A673 (cell line): Measurements from ENCODE around the gene DUS1L. TPM values are rescaled to one million over a fixed set of nuclear protein-coding genes. Genes with fewer than 3 reads are reported as not detected.
A peak's percentile ranks its signal among the peaks of the same experiment; 100 is the strongest.

Experiments
- BruUV-seq: library from RNA; stranded (reverse); fragments of 400-500 nt; replicated peaks from 2 replicates; lab custom pipeline; 2021; lab: Mats Ljungman, UMichigan
- CTCF ChIA-PET: fragments of 300-600 bp; sonication (Branson Sonifier 250); formaldehyde crosslinking; loops from one replicate; lab custom pipeline; 2022; ENCODE audit warnings: antibody characterized with exemption; lab: Charles Lee
- POLR2A ChIA-PET: fragments of 300-600 bp; sonication (Branson Sonifier 250); formaldehyde crosslinking; loops from one replicate; lab custom pipeline; 2022; ENCODE audit warnings: antibody characterized with exemption; ENCODE audit not compliant: low non-redundant PET; lab: Charles Lee
- DNase-seq: peaks from one replicate; pipeline ENCODE4 v3.0.0-alpha.2; 2015; ENCODE audit warnings: low spot score
- H3K27ac ChIP-seq: fragments of 200-600 bp; sonication (generic); 2 replicates; pipeline ENCODE4 v1.5.1; 2016; ENCODE audit warnings: mixed run types, low read depth, mild to moderate bottlenecking, mixed read lengths, antibody characterized with exemption, low read length; ENCODE audit not compliant: poor library complexity, severe bottlenecking
- H3K27me3 ChIP-seq: fragments of 200-600 bp; sonication (generic); replicated peaks from 2 replicates; pipeline ENCODE4 v1.6.1; 2017; ENCODE audit warnings: mixed run types, low read depth, mild to moderate bottlenecking, mixed read lengths, antibody characterized with exemption, low read length; ENCODE audit not compliant: insufficient read depth, poor library complexity
- H3K36me3 ChIP-seq: fragments of 200-600 bp; sonication (generic); 2 replicates; pipeline ENCODE4 v1.6.1; 2016; ENCODE audit warnings: mixed run types, mild to moderate bottlenecking, mixed read lengths, antibody characterized with exemption, low read length; ENCODE audit not compliant: insufficient read depth, poor library complexity, severe bottlenecking
- H3K4me1 ChIP-seq: fragments of 200-600 bp; sonication (generic); 2 replicates; pipeline ENCODE4 v1.6.1; 2017; ENCODE audit warnings: mixed run types, mild to moderate bottlenecking, mixed read lengths, antibody characterized with exemption, low read length; ENCODE audit not compliant: insufficient read depth, poor library complexity, severe bottlenecking
- H3K4me3 ChIP-seq: fragments of 200-600 bp; sonication (generic); 2 replicates; pipeline ENCODE4 v1.5.1; 2016; ENCODE audit warnings: low read depth, mixed run types, mild to moderate bottlenecking, mixed read lengths, low read length; ENCODE audit not compliant: poor library complexity, severe bottlenecking
- H3K9me3 ChIP-seq: fragments of 200-600 bp; sonication (generic); 2 replicates; pipeline ENCODE4 v1.6.1; 2016; ENCODE audit warnings: mixed run types, low read depth, mild to moderate bottlenecking, mixed read lengths, antibody characterized with exemption, low read length; ENCODE audit not compliant: poor library complexity, severe bottlenecking
- CTCF ChIP-seq: fragments of 300-800, 200-600 bp; sonication (generic); conservative IDR thresholded peaks from 2 replicates; pipeline ENCODE4 v1.5.1; 2017; ENCODE audit warnings: low read depth, mild to moderate bottlenecking, antibody characterized with exemption, low read length, moderate library complexity, mixed read lengths
- EZH2 ChIP-seq: fragments of 200-600 bp; sonication (generic); IDR thresholded peaks from 2 replicates; pipeline ENCODE4 v1.6.1; 2017; ENCODE audit warnings: borderline replicate concordance, low read depth, mild to moderate bottlenecking, mixed read lengths, antibody characterized with exemption, low read length; ENCODE audit not compliant: poor library complexity, severe bottlenecking
- intact Hi-C: fragments of 100-400 bp; cut with micrococcal nuclease; formaldehyde crosslinking; loops from one replicate; pipeline ENCODE4 v1.10.0; 2022; ENCODE audit not compliant: unreplicated experiment
- total RNA-seq: library from RNA; stranded (reverse); gene quantifications from 2 replicates; pipeline ENCODE4 v1.2.3, GENCODE V29; 2021

The DUS1L gene
- total RNA-seq, 1 experiment from 2014 or later: 143 TPM

- peaks cover 8% of the 10 kb centered on the region for H3K36me3 ChIP-seq
- TF ChIP-seq EZH2: no peak
- TF ChIP-seq CTCF: no peak
- DNase-seq: no peak
- H3K4me3 ChIP-seq: no peak overlapping the region
- ChIA-PET CTCF (no interaction called here), POLR2A (no interaction called here)
- H3K27ac ChIP-seq: no peak overlapping the region
- H3K4me1 ChIP-seq: peaks cover 23% of the 10 kb centered on the region
- TSS peak; percentile 73 for BruUV-seq
- no peaks in the 10 kb centered on the region for H3K27me3 ChIP-seq
- no peaks in the 10 kb centered on the region for H3K9me3 ChIP-seq
- intact Hi-C loops: no loop called here
These were observed 47.2 kb downstream of the DUS1L start for GRCh38 chr17:82018152-82018988.

GRCh38 chr17:82017612-82018151 is 47.9 kb downstream of the DUS1L start:
- no TSS peak for BruUV-seq
- Histone ChIP-seq H3K36me3 (peaks cover 8% of the 10 kb centered on the region), H3K9me3 (no peaks in the 10 kb centered on the region), H3K27me3 (no peaks in the 10 kb centered on the region), H3K4me1 (peaks cover 23% of the 10 kb centered on the region), H3K27ac (no peak overlapping the region), H3K4me3 (no peak overlapping the region)
- TF ChIP-seq CTCF: no peak
- no peak for TF ChIP-seq EZH2
- ChIA-PET CTCF (no interaction called here), POLR2A (interaction anchor here (0.6 kb wide), 1 partner anchor 201 kb away, joined by 6 read pairs; no protein-coding TSS in a partner anchor)
- intact Hi-C loops: no loop called here
- DNase-seq: no peak

- POLR2A ChIA-PET: interaction anchor here (0.6 kb wide), 1 partner anchor 28 kb away, joined by 4 read pairs; no protein-coding TSS in a partner anchor
- Histone ChIP-seq H3K27ac (no peak overlapping the region), H3K4me1 (peaks cover 21% of the 10 kb centered on the region), H3K27me3 (no peaks in the 10 kb centered on the region), H3K9me3 (no peaks in the 10 kb centered on the region), H3K4me3 (no peak overlapping the region), H3K36me3 (peaks cover 8% of the 10 kb centered on the region)
- no TSS peak for BruUV-seq
- no peak for TF ChIP-seq EZH2
- no peak for TF ChIP-seq CTCF
- DNase-seq: no peak
- intact Hi-C loops: no loop called here
- CTCF ChIA-PET: no interaction called here
These were observed 48.6 kb downstream of the DUS1L start for GRCh38 chr17:82016875-82017459.
